T-helper 22 cell (primary cell): ENCODE data around the gene NR2F1-AS1.

Experiments used
- DNase-seq: peaks from one replicate; pipeline ENCODE4 v3.0.0-alpha.2; 2020; ENCODE audit warnings: low read depth

NR2F1-AS1 gene

GRCh38 chr5:93384026-93384425, 197.0 kb downstream of the NR2F1-AS1 start:
- no peak for DNase-seq

- no peak for DNase-seq
Measured at GRCh38 chr5:93382188-93382825, 198.7 kb downstream of the NR2F1-AS1 start.

- DNase-seq, result no peak
Measured at GRCh38 chr5:93381057-93381456, 200.0 kb downstream of the NR2F1-AS1 start.

GRCh38 chr5:93378073-93378472, 202.9 kb downstream of the NR2F1-AS1 start:
- DNase-seq, result no peak

- DNase-seq, result no peak
Measured at GRCh38 chr5:93371893-93372292, 209.1 kb downstream of the NR2F1-AS1 start.

- no peak for DNase-seq
Measured at GRCh38 chr5:93364378-93364777, 216.6 kb downstream of the NR2F1-AS1 start.

- no peak for DNase-seq
Measured at GRCh38 chr5:93360436-93361088, 220.5 kb downstream of the NR2F1-AS1 start.

- no peak for DNase-seq
Measured at GRCh38 chr5:93359960-93360305, 221.1 kb downstream of the NR2F1-AS1 start.
